ENCODE data around the gene CDH23.
A peak's percentile ranks its signal among the peaks of the same experiment; 100 is the strongest.

The CDH23 gene

DNA sequence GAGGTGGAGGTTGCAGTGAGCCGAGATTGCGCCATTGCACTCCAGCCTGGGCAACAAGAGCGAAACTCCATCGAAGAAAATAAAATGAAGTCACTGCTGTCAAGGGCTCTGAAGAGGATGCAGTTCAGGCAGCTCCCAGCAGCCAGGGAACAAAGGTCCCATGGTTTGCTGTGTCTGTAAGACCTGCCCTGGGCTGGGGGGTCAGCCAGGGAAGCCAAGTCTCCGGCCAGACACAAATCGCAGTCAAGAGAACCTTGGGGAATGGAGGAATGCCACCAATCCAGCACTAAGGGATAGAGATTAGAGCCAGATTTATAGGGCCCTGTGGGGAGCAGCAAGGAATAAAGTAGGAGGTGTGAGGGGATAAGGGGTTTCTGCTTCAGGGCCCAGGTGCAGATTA lies 405.5 kb downstream of the CDH23 start:
- Histone ChIP-seq H3K4me1 (ENCODE audit: control insufficient read depth in 1 of 2, insufficient read depth in 2 of 2, low read length in 2 of 2) (no peaks in the 10 kb centered on the region), H3K27ac (ENCODE audit: low read depth, low read length) (no peak overlapping the region), H2AK5ac (ENCODE audit: low read length) (no peak overlapping the region), H3K9me3 (ENCODE audit: insufficient read depth, low read depth, low read length) (peaks cover 2% of the 10 kb centered on the region), H2BK12ac (ENCODE audit: low read length) (no peak overlapping the region), H3K18ac (ENCODE audit: low read length) (no peak overlapping the region), H3K27me3 (ENCODE audit: insufficient read depth, low read length) (no peaks in the 10 kb centered on the region), H4K91ac (ENCODE audit: low read depth, low read length) (no peak overlapping the region), H4K8ac (ENCODE audit: low read depth, low read length) (no peak overlapping the region), H3K9ac (ENCODE audit: low read length) (no peak overlapping the region), H3K36me3 (ENCODE audit: control insufficient read depth in 1 of 2, insufficient read depth in 2 of 2, low read length in 2 of 2) (no peaks in the 10 kb centered on the region), H3K4me3 (ENCODE audit: low read depth, low read length) (no peak overlapping the region), H3K23ac (ENCODE audit: low read length) (no peak overlapping the region), H3K79me2 (ENCODE audit: control insufficient read depth, insufficient read depth, low read length, poor library complexity) (no peaks in the 10 kb centered on the region), H3K79me1 (ENCODE audit: low read length) (no peaks in the 10 kb centered on the region), H3K14ac (ENCODE audit: low read length) (no peak overlapping the region), H2BK5ac (ENCODE audit: low read depth, low read length, poor library complexity) (no peak overlapping the region), H2AFZ (ENCODE audit: insufficient read depth, low read length, poor library complexity) (no peak overlapping the region), H2BK120ac (ENCODE audit: insufficient read depth, low read length, poor library complexity) (no peak overlapping the region), H3K4ac (ENCODE audit: low read depth, low read length) (no peak overlapping the region), H4K12ac (ENCODE audit: low read depth, low read length) (no peak overlapping the region), H3K4me2 (ENCODE audit: low read length) (no peak overlapping the region)
- no CpG with 5 or more reads among the region's 6 CpGs for WGBS (ENCODE audit: extremely low coverage, insufficient coverage, insufficient read length)
- no peak for DNase-seq

DNA sequence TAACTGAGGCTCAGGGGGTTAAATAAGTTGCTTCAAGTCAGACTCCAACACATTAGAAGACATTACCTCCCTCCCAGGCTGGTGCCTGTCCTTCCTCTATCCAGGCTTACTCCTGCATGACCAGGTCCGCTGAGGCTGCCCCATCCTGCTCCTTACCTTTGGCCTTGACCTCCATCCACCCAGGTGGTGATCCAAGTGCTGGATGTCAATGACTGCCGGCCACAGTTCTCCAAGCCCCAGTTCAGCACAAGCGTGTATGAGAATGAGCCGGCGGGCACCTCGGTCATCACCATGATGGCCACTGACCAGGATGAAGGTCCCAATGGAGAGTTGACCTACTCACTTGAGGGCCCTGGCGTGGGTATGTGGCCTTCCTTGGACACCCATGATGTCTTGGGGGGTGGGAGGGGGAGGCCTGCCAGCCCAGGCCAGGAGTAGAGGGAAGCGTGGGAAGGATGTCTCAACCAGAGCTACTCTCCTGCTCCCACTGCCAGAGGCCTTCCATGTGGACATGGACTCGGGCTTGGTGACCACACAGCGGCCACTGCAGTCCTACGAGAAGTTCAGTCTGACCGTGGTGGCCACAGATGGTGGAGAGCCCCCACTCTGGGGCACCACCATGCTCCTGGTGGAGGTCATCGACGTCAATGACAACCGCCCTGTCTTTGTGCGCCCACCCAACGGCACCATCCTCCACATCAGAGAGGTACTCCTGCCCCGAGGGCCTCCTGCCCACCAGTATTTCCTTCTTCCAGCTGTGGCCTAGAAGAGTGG lies 406.2 kb downstream of the CDH23 start:
- no peak overlapping the region for H4K8ac ChIP-seq (ENCODE audit: low read depth, low read length)
- DNase-seq = no peak
- no peaks in the 10 kb centered on the region for H3K36me3 ChIP-seq (ENCODE audit: control insufficient read depth in 1 of 2, insufficient read depth in 2 of 2, low read length in 2 of 2)
- H3K4me3 ChIP-seq (ENCODE audit: low read depth, low read length) = no peak overlapping the region
- H3K4me1 ChIP-seq (ENCODE audit: control insufficient read depth in 1 of 2, insufficient read depth in 2 of 2, low read length in 2 of 2) = no peaks in the 10 kb centered on the region
- H3K23ac ChIP-seq (ENCODE audit: low read length) = no peak overlapping the region
- no peak overlapping the region for H3K14ac ChIP-seq (ENCODE audit: low read length)
- no peak overlapping the region for H3K9ac ChIP-seq (ENCODE audit: low read length)
- no peak overlapping the region for H3K18ac ChIP-seq (ENCODE audit: low read length)
- no peak overlapping the region for H2BK120ac ChIP-seq (ENCODE audit: insufficient read depth, low read length, poor library complexity)
- H4K91ac ChIP-seq (ENCODE audit: low read depth, low read length) = no peak overlapping the region
- H3K27ac ChIP-seq (ENCODE audit: low read depth, low read length) = no peak overlapping the region
- no peak overlapping the region for H2AFZ ChIP-seq (ENCODE audit: insufficient read depth, low read length, poor library complexity)
- H3K4ac ChIP-seq (ENCODE audit: low read depth, low read length) = no peak overlapping the region
- WGBS (ENCODE audit: extremely low coverage, insufficient coverage, insufficient read length) = no CpG with 5 or more reads among the region's 18 CpGs
- H3K79me1 ChIP-seq (ENCODE audit: low read length) = no peaks in the 10 kb centered on the region
- H3K9me3 ChIP-seq (ENCODE audit: insufficient read depth, low read depth, low read length) = peaks cover 2% of the 10 kb centered on the region
- no peak overlapping the region for H2BK5ac ChIP-seq (ENCODE audit: low read depth, low read length, poor library complexity)
- H3K79me2 ChIP-seq (ENCODE audit: control insufficient read depth, insufficient read depth, low read length, poor library complexity) = no peaks in the 10 kb centered on the region
- H3K4me2 ChIP-seq (ENCODE audit: low read length) = no peak overlapping the region
- no peaks in the 10 kb centered on the region for H3K27me3 ChIP-seq (ENCODE audit: insufficient read depth, low read length)
- no peak overlapping the region for H2BK12ac ChIP-seq (ENCODE audit: low read length)
- H4K12ac ChIP-seq (ENCODE audit: low read depth, low read length) = no peak overlapping the region
- H2AK5ac ChIP-seq (ENCODE audit: low read length) = no peak overlapping the region

DNA sequence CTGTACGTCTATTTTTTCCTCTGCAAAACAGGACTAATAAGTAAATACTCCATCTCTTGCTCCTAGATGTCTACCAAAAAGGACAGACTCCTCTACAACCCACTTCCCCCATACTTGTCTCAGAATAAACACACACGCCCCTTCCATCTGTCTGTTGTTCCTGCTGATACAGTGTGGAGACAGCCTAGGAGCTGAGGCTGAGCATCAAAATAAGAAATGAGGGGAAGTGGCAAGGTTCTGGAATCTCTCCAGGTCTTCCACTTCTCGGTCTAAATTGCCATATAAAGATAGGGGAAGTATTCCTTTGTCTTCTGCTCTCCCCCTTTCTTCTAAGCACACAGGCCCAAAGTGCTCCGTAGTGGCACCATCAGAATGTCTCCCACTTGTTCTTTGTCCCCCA lies 407.4 kb downstream of the CDH23 start:
- Histone ChIP-seq H2BK5ac (ENCODE audit: low read depth, low read length, poor library complexity) (no peak overlapping the region), H3K4me1 (ENCODE audit: control insufficient read depth in 1 of 2, insufficient read depth in 2 of 2, low read length in 2 of 2) (no peaks in the 10 kb centered on the region), H3K79me1 (ENCODE audit: low read length) (no peaks in the 10 kb centered on the region), H3K4me2 (ENCODE audit: low read length) (no peak overlapping the region), H2BK12ac (ENCODE audit: low read length) (no peak overlapping the region), H2BK120ac (ENCODE audit: insufficient read depth, low read length, poor library complexity) (no peak overlapping the region), H4K12ac (ENCODE audit: low read depth, low read length) (no peak overlapping the region), H3K27ac (ENCODE audit: low read depth, low read length) (no peak overlapping the region), H4K91ac (ENCODE audit: low read depth, low read length) (no peak overlapping the region), H4K8ac (ENCODE audit: low read depth, low read length) (no peak overlapping the region), H3K4me3 (ENCODE audit: low read depth, low read length) (no peak overlapping the region), H3K14ac (ENCODE audit: low read length) (no peak overlapping the region), H3K79me2 (ENCODE audit: control insufficient read depth, insufficient read depth, low read length, poor library complexity) (no peaks in the 10 kb centered on the region), H3K27me3 (ENCODE audit: insufficient read depth, low read length) (no peaks in the 10 kb centered on the region), H2AFZ (ENCODE audit: insufficient read depth, low read length, poor library complexity) (no peak overlapping the region), H2AK5ac (ENCODE audit: low read length) (no peak overlapping the region), H3K18ac (ENCODE audit: low read length) (no peak overlapping the region), H3K36me3 (ENCODE audit: control insufficient read depth in 1 of 2, insufficient read depth in 2 of 2, low read length in 2 of 2) (no peaks in the 10 kb centered on the region), H3K23ac (ENCODE audit: low read length) (no peak overlapping the region), H3K9me3 (ENCODE audit: insufficient read depth, low read depth, low read length) (peaks cover 2% of the 10 kb centered on the region), H3K4ac (ENCODE audit: low read depth, low read length) (no peak overlapping the region), H3K9ac (ENCODE audit: low read length) (no peak overlapping the region)
- DNase-seq = no peak
- no CpG with 5 or more reads among the region's 4 CpGs for WGBS (ENCODE audit: extremely low coverage, insufficient coverage, insufficient read length)

DNA sequence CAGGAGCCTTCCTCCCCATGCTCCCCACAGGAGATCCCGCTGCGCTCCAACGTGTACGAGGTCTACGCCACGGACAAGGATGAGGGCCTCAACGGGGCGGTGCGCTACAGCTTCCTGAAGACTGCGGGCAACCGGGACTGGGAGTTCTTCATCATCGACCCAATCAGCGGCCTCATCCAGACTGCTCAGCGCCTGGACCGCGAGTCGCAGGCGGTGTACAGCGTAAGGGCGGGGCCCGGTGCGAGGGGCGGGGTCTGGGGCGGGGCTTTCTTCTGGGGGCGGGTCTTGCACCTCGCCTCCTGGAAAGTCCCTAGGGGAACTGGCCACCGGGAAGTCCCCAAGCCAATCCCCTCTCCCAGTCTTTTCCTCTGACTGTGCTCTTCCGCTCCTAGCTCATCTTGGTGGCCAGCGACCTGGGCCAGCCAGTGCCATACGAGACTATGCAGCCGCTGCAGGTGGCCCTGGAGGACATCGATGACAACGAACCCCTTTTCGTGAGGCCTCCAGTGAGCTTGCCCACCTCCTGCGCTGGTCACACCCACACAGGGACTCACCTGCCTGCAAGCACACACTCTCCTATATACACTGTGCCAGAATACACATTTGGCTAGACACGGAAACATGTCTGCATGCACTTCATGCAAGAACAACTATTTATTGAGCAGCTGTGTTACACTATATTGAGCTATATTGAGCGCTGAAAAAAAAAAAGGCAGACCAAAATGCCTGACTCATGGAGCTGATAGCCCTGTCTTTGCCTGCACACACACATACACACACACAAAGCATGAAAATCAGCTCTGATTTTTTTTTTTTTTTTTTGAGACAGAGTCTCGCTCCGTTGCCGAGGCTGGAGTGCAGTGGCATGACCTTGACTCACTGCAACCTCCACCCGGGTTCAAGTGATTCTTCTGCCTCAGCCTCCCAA lies 409.3 kb downstream of the CDH23 start:
- peak; percentile 77 to 81 for DNase-seq
- no peak overlapping the region for H3K27ac ChIP-seq (ENCODE audit: low read depth, low read length)
- no CpG with 5 or more reads among the region's 41 CpGs for WGBS (ENCODE audit: extremely low coverage, insufficient coverage, insufficient read length)
- no peaks in the 10 kb centered on the region for H3K4me1 ChIP-seq (ENCODE audit: control insufficient read depth in 1 of 2, insufficient read depth in 2 of 2, low read length in 2 of 2)
- no peaks in the 10 kb centered on the region for H3K79me2 ChIP-seq (ENCODE audit: control insufficient read depth, insufficient read depth, low read length, poor library complexity)
- H3K79me1 ChIP-seq (ENCODE audit: low read length) = no peaks in the 10 kb centered on the region
- peaks cover 2% of the 10 kb centered on the region for H3K9me3 ChIP-seq (ENCODE audit: insufficient read depth, low read depth, low read length)
- H4K8ac ChIP-seq (ENCODE audit: low read depth, low read length) = no peak overlapping the region
- no peak overlapping the region for H3K9ac ChIP-seq (ENCODE audit: low read length)
- H2BK120ac ChIP-seq (ENCODE audit: insufficient read depth, low read length, poor library complexity) = no peak overlapping the region
- no peak overlapping the region for H3K4ac ChIP-seq (ENCODE audit: low read depth, low read length)
- H3K23ac ChIP-seq (ENCODE audit: low read length) = no peak overlapping the region
- H3K18ac ChIP-seq (ENCODE audit: low read length) = no peak overlapping the region
- H2AK5ac ChIP-seq (ENCODE audit: low read length) = no peak overlapping the region
- peak overlapping the region; percentile 10 for H3K4me3 ChIP-seq (ENCODE audit: low read depth, low read length)
- H3K14ac ChIP-seq (ENCODE audit: low read length) = no peak overlapping the region
- H3K4me2 ChIP-seq (ENCODE audit: low read length) = no peak overlapping the region
- H2BK5ac ChIP-seq (ENCODE audit: low read depth, low read length, poor library complexity) = no peak overlapping the region
- no peak overlapping the region for H4K12ac ChIP-seq (ENCODE audit: low read depth, low read length)
- H4K91ac ChIP-seq (ENCODE audit: low read depth, low read length) = no peak overlapping the region
- H2BK12ac ChIP-seq (ENCODE audit: low read length) = no peak overlapping the region
- H3K27me3 ChIP-seq (ENCODE audit: insufficient read depth, low read length) = no peaks in the 10 kb centered on the region
- no peaks in the 10 kb centered on the region for H3K36me3 ChIP-seq (ENCODE audit: control insufficient read depth in 1 of 2, insufficient read depth in 2 of 2, low read length in 2 of 2)
- H2AFZ ChIP-seq (ENCODE audit: insufficient read depth, low read length, poor library complexity) = no peak overlapping the region
